Hepatocyte (in vitro differentiated cells): Measurements from ENCODE around the gene MYBPC2. TPM values are rescaled to one million over a fixed set of nuclear protein-coding genes. Genes with fewer than 3 reads are reported as not detected.

ENCODE experiments used
- DNase-seq: peaks from one replicate; pipeline ENCODE4 v3.0.0-alpha.2; 2016; ENCODE audit warnings: low spot score
- H2AFZ ChIP-seq: fragments of 200-600 bp; sonication (generic); 2 replicates; pipeline ENCODE4 v1.6.0; 2016; ENCODE audit warnings: antibody characterized with exemption, mild to moderate bottlenecking
- H3K27ac ChIP-seq: fragments of 200-600 bp; sonication (generic); 2 replicates; pipeline ENCODE4 v1.5.1; 2016; ENCODE audit warnings: mild to moderate bottlenecking
- H3K27me3 ChIP-seq: fragments of 200-600 bp; sonication (generic); 2 replicates; pipeline ENCODE4 v1.6.1; 2016
- H3K36me3 ChIP-seq: fragments of 200-600 bp; sonication (generic); replicated peaks from 2 replicates; pipeline ENCODE4 v1.5.1; 2016; ENCODE audit warnings: low read depth; ENCODE audit not compliant: insufficient read depth
- H3K4me1 ChIP-seq: fragments of 200-600 bp; sonication (generic); 2 replicates; pipeline ENCODE4 v1.5.1; 2016; ENCODE audit warnings: mild to moderate bottlenecking, moderate library complexity; ENCODE audit not compliant: insufficient read depth
- H3K4me2 ChIP-seq: fragments of 200-600 bp; sonication (generic); 2 replicates; pipeline ENCODE4 v1.6.0; 2016
- H3K4me3 ChIP-seq: fragments of 200-600 bp; sonication (generic); 2 replicates; pipeline ENCODE4 v1.5.1; 2016; ENCODE audit warnings: mild to moderate bottlenecking
- H3K79me2 ChIP-seq: fragments of 200-600 bp; sonication (generic); 2 replicates; pipeline ENCODE4 v1.6.0; 2017; ENCODE audit warnings: mild to moderate bottlenecking
- H3K9me2 ChIP-seq: fragments of 200-600 bp; sonication (generic); replicated peaks from 2 replicates; pipeline ENCODE4 v1.6.0; 2017; ENCODE audit warnings: mild to moderate bottlenecking; ENCODE audit not compliant: insufficient read depth
- H3K9me3 ChIP-seq: fragments of 200-600 bp; sonication (generic); 2 replicates; pipeline ENCODE4 v1.5.1; 2016; ENCODE audit warnings: low read depth, mild to moderate bottlenecking
- H4K20me1 ChIP-seq: fragments of 200-600 bp; sonication (generic); 2 replicates; pipeline ENCODE4 v1.6.0; 2016; ENCODE audit warnings: mild to moderate bottlenecking; ENCODE audit not compliant: insufficient read depth, poor library complexity, severe bottlenecking
- EZH2 ChIP-seq: fragments of 200-600 bp; sonication (generic); IDR thresholded peaks from 2 replicates; pipeline ENCODE4 v1.6.1; 2016; ENCODE audit warnings: antibody characterized with exemption, mild to moderate bottlenecking, borderline replicate concordance
- EZH2phosphoT487 ChIP-seq: fragments of 200-600 bp; sonication (generic); IDR thresholded peaks from one replicate; pipeline ENCODE4 v1.6.1; 2018; ENCODE audit warnings: antibody characterized with exemption, mild to moderate bottlenecking, low read depth, moderate library complexity; ENCODE audit not compliant: unreplicated experiment, severe bottlenecking
- WGBS: methylation state at CpG from one replicate; pipeline ENCODE4 v1.1.6; 2016; ENCODE audit warnings: low lambda C conversion rate; ENCODE audit errors: missing lambda C conversion rate; 5-methylcytosine and 5-hydroxymethylcytosine counted together
- polyA plus RNA-seq: library from polyadenylated mRNA; unstranded; fragments of >200 nt; fragmentation: Nextera tagmentation; extraction: Ambion mirVana; gene quantifications from 2 replicates; pipeline ENCODE4 v1.2.1, GENCODE V29; 2016
- total RNA-seq: library from RNA; depleted of rRNA; stranded (reverse); fragments of >200 nt; gene quantifications from 2 replicates; pipeline ENCODE4 v1.2.3, GENCODE V29; 2014
- TF ChIP-seq, protein P1 (sequence below): fragments of 200-600 bp; sonication (generic); IDR thresholded peaks from 2 replicates; pipeline ENCODE4 v1.5.1; 2016; ENCODE audit warnings: antibody characterized with exemption, mild to moderate bottlenecking; ENCODE audit not compliant: poor library complexity

MYBPC2 gene
- total and polyA plus RNA-seq, 2 experiments from 2014 or later: 0.07 TPM; not detected in 1

DNA sequence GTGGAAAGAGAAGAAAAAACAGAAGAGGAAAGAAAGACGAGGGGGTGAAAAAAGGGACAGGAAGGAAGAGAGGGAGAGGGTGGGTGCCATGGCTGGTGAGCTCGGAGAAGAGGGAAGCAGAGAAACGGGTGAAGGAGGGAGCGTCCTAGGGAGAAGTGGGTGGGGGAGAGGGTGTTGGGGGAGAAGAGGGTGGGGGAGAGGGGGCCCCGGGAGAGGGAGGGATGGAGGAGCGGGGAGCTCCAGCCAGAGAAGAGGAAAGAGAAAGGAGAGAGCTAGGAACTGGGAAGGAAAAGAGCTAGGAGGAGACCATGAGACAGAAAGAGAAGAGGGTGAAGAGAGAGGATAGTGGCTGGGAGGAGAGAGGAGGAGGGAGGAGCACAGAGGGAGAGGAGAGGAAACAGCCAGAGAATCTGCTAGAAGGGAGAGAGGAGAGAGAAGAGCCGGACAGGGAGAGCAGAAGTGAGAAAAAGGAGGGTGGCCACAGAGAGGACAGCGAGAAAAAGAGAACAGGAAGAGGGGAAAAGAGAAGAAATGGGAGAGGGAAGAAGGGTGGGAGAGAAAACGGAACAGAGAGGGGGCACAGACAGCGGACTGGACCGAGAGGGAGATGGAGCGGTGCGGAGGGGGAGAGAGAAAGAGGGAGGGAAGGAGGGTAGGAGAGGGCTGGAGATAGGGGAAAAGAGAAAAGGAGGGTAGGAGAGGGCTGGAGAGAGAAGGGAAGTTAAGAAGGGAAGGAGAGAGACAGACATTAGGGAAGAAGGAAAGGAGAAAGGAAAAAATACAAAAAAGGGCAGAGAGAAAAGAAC is 55.9 kb downstream of the MYBPC2 start:
- 47% methylated on average over 8 of the region's 13 CpGs for WGBS
- no peak for DNase-seq
- Histone ChIP-seq H4K20me1 (no peaks in the 10 kb centered on the region), H3K27me3 (peaks cover 16% of the 10 kb centered on the region), H3K36me3 (no peaks in the 10 kb centered on the region), H3K9me3 (no peaks in the 10 kb centered on the region), H3K9me2 (no peaks in the 10 kb centered on the region), H3K4me3 (no peak overlapping the region), H2AFZ (no peak overlapping the region), H3K4me1 (no peaks in the 10 kb centered on the region), H3K79me2 (no peaks in the 10 kb centered on the region), H3K27ac (no peak overlapping the region), H3K4me2 (peak overlapping the region; percentile 54)
- TF ChIP-seq, protein P1, sequence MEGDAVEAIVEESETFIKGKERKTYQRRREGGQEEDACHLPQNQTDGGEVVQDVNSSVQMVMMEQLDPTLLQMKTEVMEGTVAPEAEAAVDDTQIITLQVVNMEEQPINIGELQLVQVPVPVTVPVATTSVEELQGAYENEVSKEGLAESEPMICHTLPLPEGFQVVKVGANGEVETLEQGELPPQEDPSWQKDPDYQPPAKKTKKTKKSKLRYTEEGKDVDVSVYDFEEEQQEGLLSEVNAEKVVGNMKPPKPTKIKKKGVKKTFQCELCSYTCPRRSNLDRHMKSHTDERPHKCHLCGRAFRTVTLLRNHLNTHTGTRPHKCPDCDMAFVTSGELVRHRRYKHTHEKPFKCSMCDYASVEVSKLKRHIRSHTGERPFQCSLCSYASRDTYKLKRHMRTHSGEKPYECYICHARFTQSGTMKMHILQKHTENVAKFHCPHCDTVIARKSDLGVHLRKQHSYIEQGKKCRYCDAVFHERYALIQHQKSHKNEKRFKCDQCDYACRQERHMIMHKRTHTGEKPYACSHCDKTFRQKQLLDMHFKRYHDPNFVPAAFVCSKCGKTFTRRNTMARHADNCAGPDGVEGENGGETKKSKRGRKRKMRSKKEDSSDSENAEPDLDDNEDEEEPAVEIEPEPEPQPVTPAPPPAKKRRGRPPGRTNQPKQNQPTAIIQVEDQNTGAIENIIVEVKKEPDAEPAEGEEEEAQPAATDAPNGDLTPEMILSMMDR: no peak
- TF ChIP-seq EZH2phosphoT487 (no peak), EZH2 (no peak)

- no peak for DNase-seq
- TF ChIP-seq EZH2: no peak
- no peak for TF ChIP-seq EZH2phosphoT487
- TF ChIP-seq, protein P1: no peak
- no peak overlapping the region for H3K27ac ChIP-seq
- no peaks in the 10 kb centered on the region for H3K9me2 ChIP-seq
- H4K20me1 ChIP-seq: no peaks in the 10 kb centered on the region
- peaks cover 16% of the 10 kb centered on the region for H3K27me3 ChIP-seq
- H3K79me2 ChIP-seq: no peaks in the 10 kb centered on the region
- no peaks in the 10 kb centered on the region for H3K36me3 ChIP-seq
- H2AFZ ChIP-seq: no peak overlapping the region
- no peaks in the 10 kb centered on the region for H3K9me3 ChIP-seq
- WGBS: 31% methylated on average over 24 of the region's 24 CpGs
- H3K4me3 ChIP-seq: no peak overlapping the region
- H3K4me2 ChIP-seq: no peak overlapping the region
- no peaks in the 10 kb centered on the region for H3K4me1 ChIP-seq
Observed at GRCh38 chr19:50489461-50490011, 56.8 kb downstream of the MYBPC2 start.

GRCh38 chr19:50490411-50490811 is 57.7 kb downstream of the MYBPC2 start:
- no peak overlapping the region for H3K27ac ChIP-seq
- H4K20me1 ChIP-seq: no peaks in the 10 kb centered on the region
- H3K9me3 ChIP-seq: no peaks in the 10 kb centered on the region
- H3K4me1 ChIP-seq: no peaks in the 10 kb centered on the region
- 94% methylated on average over 18 of the region's 18 CpGs for WGBS
- H2AFZ ChIP-seq: no peak overlapping the region
- no peaks in the 10 kb centered on the region for H3K79me2 ChIP-seq
- TF ChIP-seq EZH2phosphoT487 (no peak), EZH2 (no peak)
- TF ChIP-seq, protein P1: no peak
- DNase-seq: no peak
- no peak overlapping the region for H3K4me3 ChIP-seq
- no peaks in the 10 kb centered on the region for H3K36me3 ChIP-seq
- no peak overlapping the region for H3K4me2 ChIP-seq
- H3K9me2 ChIP-seq: no peaks in the 10 kb centered on the region
- peaks cover 16% of the 10 kb centered on the region for H3K27me3 ChIP-seq
